Measurements from ENCODE around the gene CD8A.
"Not testable (repeated sequence)": the region's sequence is repeated elsewhere in the genome, so short reads cannot be mapped to it uniquely, and the experiment has no call there.

Gene CD8A

GRCh38 chr2:86746939-86747338, 43.8 kb downstream of the CD8A start:
- no peak overlapping the region for H3K4me2 ChIP-seq (ENCODE audit: insufficient read depth, low read length)
- peaks cover 8% of the 10 kb centered on the region; the same call in 1 of the 2 replicates for H4K20me1 ChIP-seq (ENCODE audit: insufficient read depth, low read length)
- H3K4me1 ChIP-seq (ENCODE audit: insufficient read depth, low read length): no peaks in the 10 kb centered on the region
- H3K9ac ChIP-seq (ENCODE audit: low read depth, low read length): no peak overlapping the region
- H3K36me3 ChIP-seq (ENCODE audit: insufficient read depth, low read length): peaks cover 80% of the 10 kb centered on the region
- H3K79me2 ChIP-seq (ENCODE audit: insufficient read depth, low read length): peaks cover 86% of the 10 kb centered on the region
- DNase-seq (no peak), ATAC-seq (ENCODE audit: insufficient read depth, low read depth) (no peak)
- peaks cover 3% of the 10 kb centered on the region for H3K9me3 ChIP-seq (ENCODE audit: insufficient read depth, low read length, severe bottlenecking)
- H3K27me3 ChIP-seq (ENCODE audit: insufficient read depth, low read length, poor library complexity): no peaks in the 10 kb centered on the region
- H3K4me3 ChIP-seq (ENCODE audit: low read depth in 1 of 2, low read length in 2 of 2): no peak overlapping the region
- H3K27ac ChIP-seq (ENCODE audit: low read length): no peak overlapping the region; the same call in 1 of the 2 replicates
- TF ChIP-seq EZH2 (IDR thresholded peaks at IDR 0.05; ENCODE audit: borderline replicate concordance, low read depth, low read length, severe bottlenecking) (no peak), CTCF (IDR thresholded peaks at IDR 0.05; ENCODE audit: borderline replicate concordance, extremely low read depth, low read length, poor library complexity, severe bottlenecking) (no peak)
- H2AFZ ChIP-seq (ENCODE audit: low read depth, low read length): no peak overlapping the region

- peaks cover 64% of the 10 kb centered on the region for H3K79me2 ChIP-seq (ENCODE audit: insufficient read depth, low read length)
- ATAC-seq (ENCODE audit: insufficient read depth, low read depth) (no peak), DNase-seq (no peak)
- H3K4me3 ChIP-seq (ENCODE audit: low read depth in 1 of 2, low read length in 2 of 2): no peak overlapping the region
- H3K27me3 ChIP-seq (ENCODE audit: insufficient read depth, low read length, poor library complexity): no peaks in the 10 kb centered on the region
- TF ChIP-seq CTCF (IDR thresholded peaks at IDR 0.05; ENCODE audit: borderline replicate concordance, extremely low read depth, low read length, poor library complexity, severe bottlenecking) (no peak), EZH2 (IDR thresholded peaks at IDR 0.05; ENCODE audit: borderline replicate concordance, low read depth, low read length, severe bottlenecking) (no peak)
- no peak overlapping the region for H3K27ac ChIP-seq (ENCODE audit: low read length)
- no peak overlapping the region for H3K9ac ChIP-seq (ENCODE audit: low read depth, low read length)
- no peaks in the 10 kb centered on the region for H3K4me1 ChIP-seq (ENCODE audit: insufficient read depth, low read length)
- H3K36me3 ChIP-seq (ENCODE audit: insufficient read depth, low read length): peaks cover 55% of the 10 kb centered on the region
- no peak overlapping the region for H3K4me2 ChIP-seq (ENCODE audit: insufficient read depth, low read length)
- H3K9me3 ChIP-seq (ENCODE audit: insufficient read depth, low read length, severe bottlenecking): no peaks in the 10 kb centered on the region
- H4K20me1 ChIP-seq (ENCODE audit: insufficient read depth, low read length): peaks cover 8% of the 10 kb centered on the region; the same call in 1 of the 2 replicates
- H2AFZ ChIP-seq (ENCODE audit: low read depth, low read length): no peak overlapping the region
Observed at GRCh38 chr2:86744152-86744551, 46.6 kb downstream of the CD8A start.

GRCh38 chr2:86741889-86742498, 48.7 kb downstream of the CD8A start:
- not testable (repeated sequence) for ATAC-seq (ENCODE audit: insufficient read depth, low read depth); H4K20me1 ChIP-seq (ENCODE audit: insufficient read depth, low read length); H3K4me3 ChIP-seq (ENCODE audit: low read depth in 1 of 2, low read length in 2 of 2); H3K9ac ChIP-seq (ENCODE audit: low read depth, low read length); H3K9me3 ChIP-seq (ENCODE audit: insufficient read depth, low read length, severe bottlenecking); H3K27ac ChIP-seq (ENCODE audit: low read length); H2AFZ ChIP-seq (ENCODE audit: low read depth, low read length); DNase-seq; H3K27me3 ChIP-seq (ENCODE audit: insufficient read depth, low read length, poor library complexity); H3K4me1 ChIP-seq (ENCODE audit: insufficient read depth, low read length); H3K4me2 ChIP-seq (ENCODE audit: insufficient read depth, low read length)
- Histone ChIP-seq H3K36me3 (ENCODE audit: insufficient read depth, low read length) (peaks cover 38% of the 10 kb centered on the region), H3K79me2 (ENCODE audit: insufficient read depth, low read length) (peaks cover 44% of the 10 kb centered on the region)

- H3K27ac ChIP-seq (ENCODE audit: low read length); H3K27me3 ChIP-seq (ENCODE audit: insufficient read depth, low read length, poor library complexity); H3K9me3 ChIP-seq (ENCODE audit: insufficient read depth, low read length, severe bottlenecking); H3K4me3 ChIP-seq (ENCODE audit: low read depth in 1 of 2, low read length in 2 of 2); H2AFZ ChIP-seq (ENCODE audit: low read depth, low read length); DNase-seq; ATAC-seq (ENCODE audit: insufficient read depth, low read depth); H3K4me1 ChIP-seq (ENCODE audit: insufficient read depth, low read length); H3K9ac ChIP-seq (ENCODE audit: low read depth, low read length); H3K4me2 ChIP-seq (ENCODE audit: insufficient read depth, low read length); H4K20me1 ChIP-seq (ENCODE audit: insufficient read depth, low read length): not testable (repeated sequence)
- Histone ChIP-seq H3K79me2 (ENCODE audit: insufficient read depth, low read length) (peaks cover 27% of the 10 kb centered on the region), H3K36me3 (ENCODE audit: insufficient read depth, low read length) (peaks cover 18% of the 10 kb centered on the region)
Observed at GRCh38 chr2:86739889-86740288, 50.8 kb downstream of the CD8A start.

- H3K9ac ChIP-seq (ENCODE audit: low read depth, low read length); H3K4me2 ChIP-seq (ENCODE audit: insufficient read depth, low read length); DNase-seq; ATAC-seq (ENCODE audit: insufficient read depth, low read depth); H3K27ac ChIP-seq (ENCODE audit: low read length); H3K4me3 ChIP-seq (ENCODE audit: low read depth in 1 of 2, low read length in 2 of 2); H4K20me1 ChIP-seq (ENCODE audit: insufficient read depth, low read length); H3K4me1 ChIP-seq (ENCODE audit: insufficient read depth, low read length); H3K9me3 ChIP-seq (ENCODE audit: insufficient read depth, low read length, severe bottlenecking); H3K27me3 ChIP-seq (ENCODE audit: insufficient read depth, low read length, poor library complexity); H2AFZ ChIP-seq (ENCODE audit: low read depth, low read length): not testable (repeated sequence)
- peaks cover 27% of the 10 kb centered on the region for H3K79me2 ChIP-seq (ENCODE audit: insufficient read depth, low read length)
- peaks cover 15% of the 10 kb centered on the region for H3K36me3 ChIP-seq (ENCODE audit: insufficient read depth, low read length)
Observed at GRCh38 chr2:86739485-86739884, 51.2 kb downstream of the CD8A start.

- H3K27ac ChIP-seq (ENCODE audit: low read length); H3K9ac ChIP-seq (ENCODE audit: low read depth, low read length); H4K20me1 ChIP-seq (ENCODE audit: insufficient read depth, low read length); H2AFZ ChIP-seq (ENCODE audit: low read depth, low read length); H3K4me3 ChIP-seq (ENCODE audit: low read depth in 1 of 2, low read length in 2 of 2); H3K4me1 ChIP-seq (ENCODE audit: insufficient read depth, low read length); H3K4me2 ChIP-seq (ENCODE audit: insufficient read depth, low read length); DNase-seq; ATAC-seq (ENCODE audit: insufficient read depth, low read depth); H3K9me3 ChIP-seq (ENCODE audit: insufficient read depth, low read length, severe bottlenecking); H3K27me3 ChIP-seq (ENCODE audit: insufficient read depth, low read length, poor library complexity); H3K36me3 ChIP-seq (ENCODE audit: insufficient read depth, low read length): not testable (repeated sequence)
- peaks cover 20% of the 10 kb centered on the region for H3K79me2 ChIP-seq (ENCODE audit: insufficient read depth, low read length)
Observed at GRCh38 chr2:86734896-86735295, 55.8 kb downstream of the CD8A start.
